HepG2 (cell line): ENCODE data around the gene TLE2. TPM values are rescaled to one million over a fixed set of nuclear protein-coding genes. Genes with fewer than 3 reads are reported as not detected.

ENCODE experiments used
- ATAC-seq: fragments of 200-7000 bp; cut with Tn5 transposase; 3 replicates; pipeline ENCODE4 v1.9.1; 2020; ENCODE audit warnings: mild to moderate bottlenecking, moderate library complexity
- BruUV-seq: library from RNA; stranded (reverse); fragments of 400-500 nt; replicated peaks from 2 replicates; lab custom pipeline; 2021; lab: Mats Ljungman, UMichigan
- CTCF ChIA-PET: fragments of 300-600 bp; formaldehyde crosslinking; extraction: SDS; loops from one replicate; lab custom pipeline; 2021; ENCODE audit warnings: low total read pairs, inconsistent platforms, low intra/inter-chr PET ratio; lab: Yijun Ruan, JAX
- POLR2A ChIA-PET: fragments of 350-600 bp; sonication (Branson Sonifier 250); formaldehyde crosslinking; loops from one replicate; lab custom pipeline; 2020; ENCODE audit warnings: antibody characterized with exemption, inconsistent platforms; lab: Yijun Ruan, JAX
- DNase-seq: peaks from one replicate; pipeline ENCODE4 v3.0.0-alpha.2; 2015; ENCODE audit warnings: low spot score
- FAIRE-seq: peaks from 3 replicates; lab custom pipeline; 2011; peaks lifted over from hg19 to GRCh38; lab: Jason Lieb, UNC
- H2AFZ ChIP-seq: one replicate; pipeline ENCODE4 v1.6.1; 2011; ENCODE audit warnings: low read length, inconsistent platforms
- H3K27ac ChIP-seq: fragments of 300-600 bp; 3 replicates; pipeline ENCODE4 v1.8.0; 2011; ENCODE audit warnings: mixed run types, mild to moderate bottlenecking, mixed read lengths, low read length, inconsistent platforms; ENCODE audit not compliant: insufficient read depth; ENCODE audit errors: extremely low read length
- H3K27me3 ChIP-seq, 2 experiments: fragments of 200-600 bp in 1 of 2; 2 replicates in 1 of 2; 3 replicates in 1 of 2; pipeline versions ENCODE4 v1.6.0 to v1.8.0; 2011; ENCODE audit warnings: low read length in 2 of 2, mild to moderate bottlenecking in 2 of 2, moderate library complexity in 2 of 2, inconsistent platforms in 1 of 2; ENCODE audit not compliant: insufficient read depth in 2 of 2, control insufficient read depth in 1 of 2
- H3K36me3 ChIP-seq, 2 experiments: fragments of 200-600 bp in 1 of 2; replicated peaks in 1 of 2; 2 replicates in 1 of 2; 3 replicates in 1 of 2; pipeline versions ENCODE4 v1.5.1 to v1.8.0; 2011; ENCODE audit warnings: low read length in 2 of 2, inconsistent platforms in 1 of 2; ENCODE audit not compliant: insufficient read depth in 2 of 2, control insufficient read depth in 1 of 2
- H3K4me1 ChIP-seq: 2 replicates; pipeline ENCODE4 v1.5.1; 2012; ENCODE audit warnings: low read length, inconsistent platforms; ENCODE audit not compliant: insufficient read depth
- H3K4me2 ChIP-seq: 2 replicates; pipeline ENCODE4 v1.6.0; 2011; ENCODE audit warnings: low read depth, low read length, inconsistent platforms
- H3K4me3 ChIP-seq, 3 experiments: fragments of 200-600 bp in 1 of 3; sonication (generic), shearing (Covaris generic) in 1 of 3; replicated peaks in 1 of 3; 2 replicates each; pipeline ENCODE4 v1.5.1; 2011 to 2016; ENCODE audit warnings: low read length in 3 of 3, inconsistent platforms in 2 of 3, low read depth in 2 of 3, mild to moderate bottlenecking in 2 of 3, control low read depth in 1 of 3, mixed read lengths in 1 of 3; ENCODE audit not compliant: insufficient read depth in 1 of 3
- H3K79me2 ChIP-seq: one replicate; pipeline ENCODE4 v1.6.1; 2011; ENCODE audit warnings: low read length, inconsistent platforms; ENCODE audit not compliant: insufficient read depth
- H3K9ac ChIP-seq: 2 replicates; pipeline ENCODE4 v1.6.0; 2011; ENCODE audit warnings: mild to moderate bottlenecking, low read depth, low read length, inconsistent platforms; ENCODE audit not compliant: insufficient read depth
- H3K9me3 ChIP-seq: 2 replicates; pipeline ENCODE4 v1.5.1; 2012; ENCODE audit warnings: mild to moderate bottlenecking, low read length
- H4K20me1 ChIP-seq: 2 replicates; pipeline ENCODE4 v1.6.0; 2011; ENCODE audit warnings: inconsistent platforms, mild to moderate bottlenecking, low read length, moderate library complexity; ENCODE audit not compliant: insufficient read depth
- CEBPB ChIP-seq: IDR thresholded peaks from 2 replicates; pipeline ENCODE4 v1.6.1; 2011; ENCODE audit warnings: low read depth, low read length, improper control_type of control experiment, borderline replicate concordance
- CENPX ChIP-seq: sonication (generic); formaldehyde crosslinking; IDR thresholded peaks from 2 replicates; pipeline ENCODE4 v1.9.0; 2021; ENCODE audit warnings: mild to moderate bottlenecking, missing genetic modification reagents, moderate library complexity
- FOXP4 ChIP-seq: sonication (generic); formaldehyde crosslinking; IDR thresholded peaks from 2 replicates; pipeline ENCODE4 v1.4.0; 2020; ENCODE audit warnings: missing genetic modification reagents
- NPAS2 ChIP-seq: sonication (generic); formaldehyde crosslinking; IDR thresholded peaks from 2 replicates; pipeline ENCODE4 v1.8.0; 2022; ENCODE audit warnings: mild to moderate bottlenecking, missing genetic modification reagents, borderline replicate concordance
- NR3C1 ChIP-seq: sonication (generic); formaldehyde crosslinking; IDR thresholded peaks from 2 replicates; pipeline ENCODE4 v1.4.0; 2020; ENCODE audit warnings: missing genetic modification reagents
- PAF1 ChIP-seq: IDR thresholded peaks from 2 replicates; pipeline ENCODE4 v1.6.1; 2016; ENCODE audit warnings: missing genetic modification reagents, missing compliant biosample characterization
- ZNF367 ChIP-seq: sonication (generic); formaldehyde crosslinking; IDR thresholded peaks from 2 replicates; pipeline ENCODE4 v1.4.0; 2020; ENCODE audit warnings: missing genetic modification reagents, borderline replicate concordance
- ZNF687 ChIP-seq: sonication (generic); formaldehyde crosslinking; IDR thresholded peaks from 2 replicates; pipeline ENCODE4 v1.5.1; 2020; ENCODE audit warnings: mild to moderate bottlenecking, missing genetic modification reagents, moderate library complexity
- ZNF891 ChIP-seq: sonication (generic); formaldehyde crosslinking; IDR thresholded peaks from 2 replicates; pipeline ENCODE4 v1.5.0; 2020; ENCODE audit warnings: mild to moderate bottlenecking, missing genetic modification reagents
- ZSCAN20 ChIP-seq: sonication (generic); formaldehyde crosslinking; IDR thresholded peaks from 2 replicates; pipeline ENCODE4 v1.4.0; 2020; ENCODE audit warnings: missing genetic modification reagents, mild to moderate bottlenecking, borderline replicate concordance
- ZUFSP ChIP-seq: sonication (generic); formaldehyde crosslinking; IDR thresholded peaks from 2 replicates; pipeline ENCODE4 v1.9.0; 2021; ENCODE audit warnings: missing genetic modification reagents, mild to moderate bottlenecking, borderline replicate concordance
- WGBS: methylation state at CpG from one replicate; pipeline ENCODE4 v1.1.6; 2017; ENCODE audit warnings: low lambda C conversion rate; 5-methylcytosine and 5-hydroxymethylcytosine counted together
- in situ Hi-C: cut with HindIII; loops from 2 replicates; pipeline ENCODE4 v1.10.0; 2017; ENCODE audit warnings: low pct_unique_long_range_greater_than_20kb; ENCODE audit not compliant: extremely low pct_ligation_motif_present
- intact Hi-C: fragments of 100-400 bp; cut with micrococcal nuclease; formaldehyde crosslinking; loops from one replicate; pipeline ENCODE4 v1.10.0; 2022; ENCODE audit not compliant: unreplicated experiment
- polyA plus RNA-seq, 8 experiments: library from polyadenylated mRNA; depleted of rRNA in 3 of 8; stranded (reverse) in 7 of 8; unstranded in 1 of 8; fragments of >200 nt; fragmentation: Illumina TruSeq in 4 of 8; extraction: Trizol in 4 of 8; gene quantifications; 2 replicates each; pipeline versions ENCODE4 v1.2.1 to v1.2.3, GENCODE V29; 2011 to 2016; ENCODE audit warnings: low read depth in 4 of 8, missing spikeins in 1 of 8, mixed read lengths in 1 of 8; ENCODE audit not compliant: insufficient read depth in 1 of 8
- total RNA-seq, 5 experiments: library from RNA; depleted of rRNA; stranded (reverse); fragments of >200 nt; fragmentation: Illumina TruSeq; extraction: Trizol; gene quantifications; 2 replicates each; pipeline ENCODE4 v1.2.3, GENCODE V29; 2016; ENCODE audit warnings: low read depth in 1 of 5

The TLE2 gene
- total and polyA plus RNA-seq, 2 of the 13 experiments (the other 11 are each of a cell fraction or from before 2014, with no cell fraction given) = 0.07 to 0.81 TPM

GRCh38 chr19:3048190-3048533 is 19.1 kb upstream of the TLE2 start (continued):
- no peak for TF ChIP-seq ZUFSP (CRISPR knock-in tag)
- TF ChIP-seq CENPX (CRISPR knock-in tag) = no peak

GRCh38 chr19:3047496-3048189 is 18.6 kb upstream of the TLE2 start:
- DNase-seq = peak; percentile 79
- intact Hi-C loops = no loop called here
- no peaks in the 10 kb centered on the region for H4K20me1 ChIP-seq
- in situ Hi-C loops = no loop called here
- ATAC-seq = peak; percentile 72
- no peak for FAIRE-seq
- no peaks in the 10 kb centered on the region for H3K36me3 ChIP-seq
- no TSS peak for BruUV-seq
- no peak overlapping the region for H3K27ac ChIP-seq
- CTCF ChIA-PET = no interaction called here
- POLR2A ChIA-PET = no interaction called here
- H3K79me2 ChIP-seq = no peaks in the 10 kb centered on the region
- H2AFZ ChIP-seq = peak overlapping the region; percentile 72
- WGBS = 2% methylated on average over 28 of the region's 28 CpGs
- H3K9me3 ChIP-seq = no peaks in the 10 kb centered on the region
- H3K9ac ChIP-seq = peak overlapping the region; percentile 44; the same call in 1 of the 2 replicates
- H3K27me3 ChIP-seq = peaks cover 0 to under 1% of the 10 kb centered on the region in 2 experiments; a peak in 3 of 5 replicates
- peak overlapping the region; percentile 86 for H3K4me2 ChIP-seq
- peak overlapping the region; percentile 37 to 61 (median 44) for H3K4me3 ChIP-seq
- peaks cover 15% of the 10 kb centered on the region for H3K4me1 ChIP-seq
- TF ChIP-seq NR3C1 (CRISPR knock-in tag) (no peak), ZNF367 (CRISPR knock-in tag) (no peak), ZSCAN20 (CRISPR knock-in tag) (no peak), FOXP4 (CRISPR knock-in tag) (peak; percentile 38; the same call in 1 of the 2 replicates), ZNF687 (CRISPR knock-in tag) (peak; percentile 31; the same call in 1 of the 2 replicates), CEBPB (no peak), PAF1 (no peak), ZNF891 (CRISPR knock-in tag) (0 out of 2 replicates have a peak, but pooled peaks have one; percentile 31), NPAS2 (CRISPR knock-in tag) (no peak)
